ENCODE data around the gene TTLL11.

TTLL11 gene

DNA sequence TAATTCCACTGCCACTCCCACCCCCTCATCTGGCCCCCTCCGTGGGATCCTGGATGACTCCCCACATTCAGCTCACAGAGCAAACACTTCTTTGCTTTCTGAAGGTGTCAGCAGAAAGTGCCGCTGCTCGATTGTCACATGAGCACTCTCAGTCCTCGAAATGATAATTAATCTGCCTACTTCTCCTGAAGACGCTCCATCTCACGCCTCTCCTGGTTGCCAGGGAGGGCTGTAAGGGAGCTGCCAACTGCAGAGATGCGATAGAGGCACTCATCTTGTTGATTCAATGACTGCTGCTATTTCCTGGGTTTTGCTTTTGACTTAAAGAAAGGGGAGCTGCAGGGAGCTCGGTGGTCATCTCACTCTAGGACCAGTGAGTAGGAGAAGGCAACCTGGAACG is 235.2 kb downstream of the TTLL11 start:
- TF ChIP-seq, protein P1, sequence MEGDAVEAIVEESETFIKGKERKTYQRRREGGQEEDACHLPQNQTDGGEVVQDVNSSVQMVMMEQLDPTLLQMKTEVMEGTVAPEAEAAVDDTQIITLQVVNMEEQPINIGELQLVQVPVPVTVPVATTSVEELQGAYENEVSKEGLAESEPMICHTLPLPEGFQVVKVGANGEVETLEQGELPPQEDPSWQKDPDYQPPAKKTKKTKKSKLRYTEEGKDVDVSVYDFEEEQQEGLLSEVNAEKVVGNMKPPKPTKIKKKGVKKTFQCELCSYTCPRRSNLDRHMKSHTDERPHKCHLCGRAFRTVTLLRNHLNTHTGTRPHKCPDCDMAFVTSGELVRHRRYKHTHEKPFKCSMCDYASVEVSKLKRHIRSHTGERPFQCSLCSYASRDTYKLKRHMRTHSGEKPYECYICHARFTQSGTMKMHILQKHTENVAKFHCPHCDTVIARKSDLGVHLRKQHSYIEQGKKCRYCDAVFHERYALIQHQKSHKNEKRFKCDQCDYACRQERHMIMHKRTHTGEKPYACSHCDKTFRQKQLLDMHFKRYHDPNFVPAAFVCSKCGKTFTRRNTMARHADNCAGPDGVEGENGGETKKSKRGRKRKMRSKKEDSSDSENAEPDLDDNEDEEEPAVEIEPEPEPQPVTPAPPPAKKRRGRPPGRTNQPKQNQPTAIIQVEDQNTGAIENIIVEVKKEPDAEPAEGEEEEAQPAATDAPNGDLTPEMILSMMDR (conservative IDR thresholded peaks at IDR 0.05; ENCODE audit: low read depth, low read length) = no peak
- no peak overlapping the region for H3K4me3 ChIP-seq (ENCODE audit: low read length)
- no peak for DNase-seq (ENCODE audit: low read depth)

DNA sequence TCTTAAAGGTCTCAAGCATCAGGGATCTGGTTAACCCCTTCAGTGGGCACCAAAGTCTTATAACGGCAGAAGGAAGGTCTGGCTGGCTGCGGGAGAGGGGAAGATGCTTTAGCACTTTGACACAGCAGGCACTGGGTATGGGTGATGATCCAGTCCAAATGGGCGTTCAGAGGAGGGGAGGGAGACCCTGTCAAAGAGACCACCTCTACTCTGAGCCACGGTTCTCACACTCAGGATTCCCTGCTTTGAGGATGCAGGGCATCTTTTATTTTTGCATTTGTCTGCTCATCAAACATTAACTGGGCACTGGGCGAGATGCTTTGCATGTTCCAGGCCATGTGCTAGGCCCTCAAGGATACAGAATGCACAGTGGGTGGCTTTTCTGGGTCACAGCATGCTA is 237.6 kb downstream of the TTLL11 start:
- H3K4me3 ChIP-seq (ENCODE audit: low read length) = no peak overlapping the region
- no peak for DNase-seq (ENCODE audit: low read depth)
- TF ChIP-seq, protein P1 (conservative IDR thresholded peaks at IDR 0.05; ENCODE audit: low read depth, low read length) = no peak

DNA sequence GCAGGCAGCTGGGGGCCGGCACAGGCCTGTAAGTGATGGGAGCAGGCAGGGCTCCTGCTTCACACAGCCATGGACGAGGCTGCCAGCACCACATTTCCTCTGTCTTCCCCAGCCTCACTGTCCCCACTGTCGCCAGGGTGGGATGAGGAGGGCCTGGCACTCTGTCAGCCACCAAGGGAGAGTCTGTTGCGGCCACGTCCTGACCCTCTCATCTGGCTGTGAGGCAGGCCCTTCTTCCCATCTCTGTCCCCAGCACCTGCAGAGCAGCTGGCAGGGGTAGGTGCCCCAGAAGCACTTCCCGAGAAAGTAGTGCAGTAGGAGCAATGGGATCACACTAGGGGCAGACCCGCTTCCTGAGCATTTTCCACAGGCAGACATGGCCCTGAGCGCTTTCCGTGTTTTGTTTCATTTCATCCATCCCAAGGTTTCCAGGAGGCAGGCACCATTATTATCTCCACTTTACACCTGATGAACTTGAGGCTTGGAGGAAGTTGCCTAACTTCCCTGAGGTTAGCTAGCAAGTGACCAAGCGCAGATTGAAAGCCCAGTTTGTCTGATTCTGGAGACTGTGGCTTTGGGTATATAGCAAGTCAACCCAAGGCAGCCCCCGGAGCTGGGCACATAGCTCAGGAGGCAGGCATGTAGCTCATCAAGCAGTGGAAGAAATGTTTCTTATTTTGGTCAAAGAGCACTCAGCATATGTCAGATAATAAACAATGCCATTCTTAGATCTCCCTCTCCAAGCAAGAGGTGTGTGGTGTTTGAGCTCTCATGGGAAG is 239.3 kb downstream of the TTLL11 start:
- TF ChIP-seq, protein P1 (conservative IDR thresholded peaks at IDR 0.05; ENCODE audit: low read depth, low read length) = no peak
- DNase-seq (ENCODE audit: low read depth) = no peak
- no peak overlapping the region for H3K4me3 ChIP-seq (ENCODE audit: low read length)

DNA sequence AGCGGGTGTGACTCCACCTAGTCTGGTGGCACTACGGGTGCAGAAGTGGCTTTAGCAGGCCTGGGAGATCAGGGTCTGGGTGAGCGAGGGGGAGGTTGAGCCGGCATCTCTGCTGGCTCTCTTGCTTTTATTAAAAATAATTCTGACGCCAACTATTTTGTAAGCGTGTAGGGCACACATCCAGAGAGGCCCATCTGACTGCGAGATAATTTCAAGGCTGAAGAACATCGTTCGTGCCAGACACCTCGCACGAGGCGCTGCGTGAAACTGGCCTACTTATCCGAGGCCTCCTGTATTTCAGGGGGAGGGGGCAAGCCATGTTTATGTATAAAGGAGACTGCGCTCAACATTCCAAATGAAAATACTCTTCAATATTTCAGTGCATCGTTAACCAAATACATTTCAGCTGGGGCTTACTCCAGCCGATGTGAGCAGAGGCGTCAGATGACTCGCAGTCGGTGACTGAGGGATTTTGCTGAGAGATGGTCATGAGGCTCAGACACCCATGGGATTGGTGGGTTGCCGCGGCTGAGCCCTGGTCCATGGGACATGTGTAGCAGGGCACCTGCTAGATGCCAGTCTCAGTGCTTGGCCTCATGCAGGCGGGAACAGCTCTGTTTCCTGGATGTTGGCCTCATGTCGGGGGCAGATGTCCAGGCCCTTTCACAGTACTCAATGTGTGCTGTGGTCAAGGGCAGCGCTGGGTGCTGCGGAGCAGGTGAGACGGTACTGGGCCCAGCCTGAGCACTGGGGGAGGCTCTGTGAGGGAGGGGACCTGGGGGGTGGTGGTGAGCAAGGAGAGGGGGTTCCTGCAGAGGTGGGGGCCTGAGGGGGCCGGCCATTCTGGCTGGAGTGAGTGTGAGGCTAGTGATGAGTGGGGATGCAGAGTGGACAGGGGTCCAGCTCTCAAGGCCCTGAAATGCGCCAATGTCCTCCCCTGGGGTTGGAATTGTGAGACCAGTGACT is 240.2 kb downstream of the TTLL11 start:
- H3K4me3 ChIP-seq (ENCODE audit: low read length) = no peak overlapping the region
- TF ChIP-seq, protein P1 (conservative IDR thresholded peaks at IDR 0.05; ENCODE audit: low read depth, low read length) = no peak
- DNase-seq (ENCODE audit: low read depth) = peak; percentile 29

DNA sequence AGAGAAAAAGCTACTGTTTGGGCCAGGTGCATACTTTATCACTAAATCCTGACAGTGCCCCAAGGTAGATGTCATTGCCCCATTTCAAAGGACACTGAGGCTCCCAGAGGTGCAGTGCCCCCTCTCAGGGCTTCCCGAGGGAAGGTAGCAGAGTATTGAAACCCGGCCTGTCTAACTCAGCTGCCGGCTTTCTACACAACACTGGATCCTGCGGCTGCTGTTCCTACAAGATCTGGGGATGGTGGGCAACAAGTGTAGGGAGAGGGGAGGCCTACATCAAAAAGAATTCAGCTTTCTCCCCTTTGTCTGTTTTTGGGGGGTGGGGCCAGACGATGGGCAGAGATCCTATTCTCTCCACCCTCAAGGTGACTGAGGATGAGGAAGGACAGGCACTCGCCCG is 240.9 kb downstream of the TTLL11 start:
- TF ChIP-seq, protein P1 (conservative IDR thresholded peaks at IDR 0.05; ENCODE audit: low read depth, low read length) = no peak
- DNase-seq (ENCODE audit: low read depth) = no peak
- H3K4me3 ChIP-seq (ENCODE audit: low read length) = no peak overlapping the region

DNA sequence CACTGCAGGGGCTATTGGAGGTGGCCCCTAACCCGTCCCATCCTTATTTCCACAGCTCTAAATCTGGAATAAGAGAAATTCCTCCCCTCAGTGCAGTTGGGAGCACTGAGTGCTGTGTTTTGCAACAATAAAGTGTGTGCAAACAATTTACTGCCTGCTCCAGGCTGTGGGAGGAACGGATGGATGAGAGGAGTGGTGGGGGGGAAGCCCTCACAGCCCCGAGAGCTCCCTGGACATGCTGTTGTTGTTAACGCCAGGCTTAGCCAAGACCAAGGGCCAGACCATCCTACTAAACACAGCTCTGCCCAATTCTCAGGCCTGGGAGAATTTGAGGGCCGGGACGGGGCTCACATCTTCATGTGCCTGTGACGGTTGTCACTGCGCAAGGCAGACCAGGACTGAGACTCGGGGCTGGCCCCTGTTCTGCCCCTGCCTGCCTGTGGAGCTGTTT is 241.4 kb downstream of the TTLL11 start:
- no peak for DNase-seq (ENCODE audit: low read depth)
- TF ChIP-seq, protein P1 (conservative IDR thresholded peaks at IDR 0.05; ENCODE audit: low read depth, low read length) = no peak
- H3K4me3 ChIP-seq (ENCODE audit: low read length) = no peak overlapping the region

All from retinal pigment epithelial cell (primary cell).